Esophagus squamous epithelium (tissue), 5 donors: ENCODE results near the gene BEND4. TPM values are rescaled to one million over a fixed set of nuclear protein-coding genes. Genes with fewer than 3 reads are reported as not detected.
"Not testable (repeated sequence)": the region's sequence is repeated elsewhere in the genome, so short reads cannot be mapped to it uniquely, and the experiment has no call there.

ENCODE experiments used
- DNase-seq: peaks from one replicate; lab custom pipeline; 2025; lab: John Stamatoyannopoulos, UW
- H3K27ac ChIP-seq, 4 donors: fragments of 200-600 bp; sonication (generic); one replicate each; pipeline ENCODE4 v1.5.1; 2016 to 2019; ENCODE audit warnings: mild to moderate bottlenecking in 1 of 4
- H3K27me3 ChIP-seq, 4 donors: fragments of 200-600 bp; sonication (generic); 1 replicate in 3 of 4; 2 replicates in 1 of 4; pipeline versions ENCODE4 v1.5.1 to v1.6.0; 2017 to 2021; ENCODE audit warnings: antibody characterized with exemption in 1 of 4
- H3K36me3 ChIP-seq, 3 donors: fragments of 200-600 bp; sonication (generic); one replicate each; pipeline ENCODE4 v1.5.1; 2016 to 2019
- H3K4me1 ChIP-seq, 3 donors: fragments of 200-600 bp; sonication (generic); one replicate each; pipeline ENCODE4 v1.5.1; 2017 to 2019
- H3K4me3 ChIP-seq, 4 donors: fragments of 200-600 bp; sonication (generic); 1 replicate in 3 of 4; 2 replicates in 1 of 4; pipeline ENCODE4 v1.5.1; 2016 to 2019; ENCODE audit warnings: mild to moderate bottlenecking in 2 of 4, moderate library complexity in 1 of 4
- H3K9me3 ChIP-seq, 3 donors: fragments of 200-600 bp; sonication (generic); one replicate each; pipeline ENCODE4 v1.5.1; 2016 to 2019
- POLR2A ChIP-seq, 4 donors: fragments of 450-650 bp; IDR thresholded peaks; one replicate each; pipeline ENCODE4 v1.6.1; 2017; ENCODE audit warnings: antibody characterized with exemption in 4 of 4, mild to moderate bottlenecking in 4 of 4, moderate library complexity in 3 of 4
- WGBS, 2 donors: methylation state at CpG; one replicate each; pipeline ENCODE4 v1.1.5; 2018; 5-methylcytosine and 5-hydroxymethylcytosine counted together
- intact Hi-C: fragments of 100-400 bp; cut with DNase I; formaldehyde crosslinking; loops from one replicate; pipeline ENCODE4 v1.15.0; 2022
- total RNA-seq, 4 donors: library from RNA; depleted of rRNA; stranded (reverse); fragments of >200 nt; gene quantifications; one replicate each; pipeline ENCODE4 v1.1.0, GENCODE V29; 2016
- TF ChIP-seq, protein P1 (sequence below), 6 experiments: fragments of 450-650 bp in 4 of 6; fragments of 200-600 bp in 2 of 6; sonication (generic) in 2 of 6; IDR thresholded peaks; one replicate each; pipeline ENCODE4 v1.5.1; 2016 to 2019; ENCODE audit warnings: antibody characterized with exemption in 6 of 6, mild to moderate bottlenecking in 4 of 6, moderate library complexity in 4 of 6
- donor health status: DM: yes; HTN: yes; CAD: no.

Gene BEND4
- under 1 TPM in 1 of 4 donors, not detected in 3; under 0.01 TPM for total RNA-seq

- intact Hi-C loops, result no loop called here
- no peak for DNase-seq
- Histone ChIP-seq H3K27ac (no peak within 1 kb of the TSS), H3K27me3 (peaks cover 10 to 72% (median 23%) of the 10 kb centered on the region in 4 donors), H3K4me1 (peaks cover 5 to 25% (median 17%) of the 10 kb centered on the region in 3 donors), H3K4me3 (peak within 1 kb of the TSS; percentile 24 to 65 (median 41)), H3K9me3 (no peaks in the 10 kb centered on the region), H3K36me3 (no peaks in the 10 kb centered on the region)
- TF ChIP-seq, protein P1, sequence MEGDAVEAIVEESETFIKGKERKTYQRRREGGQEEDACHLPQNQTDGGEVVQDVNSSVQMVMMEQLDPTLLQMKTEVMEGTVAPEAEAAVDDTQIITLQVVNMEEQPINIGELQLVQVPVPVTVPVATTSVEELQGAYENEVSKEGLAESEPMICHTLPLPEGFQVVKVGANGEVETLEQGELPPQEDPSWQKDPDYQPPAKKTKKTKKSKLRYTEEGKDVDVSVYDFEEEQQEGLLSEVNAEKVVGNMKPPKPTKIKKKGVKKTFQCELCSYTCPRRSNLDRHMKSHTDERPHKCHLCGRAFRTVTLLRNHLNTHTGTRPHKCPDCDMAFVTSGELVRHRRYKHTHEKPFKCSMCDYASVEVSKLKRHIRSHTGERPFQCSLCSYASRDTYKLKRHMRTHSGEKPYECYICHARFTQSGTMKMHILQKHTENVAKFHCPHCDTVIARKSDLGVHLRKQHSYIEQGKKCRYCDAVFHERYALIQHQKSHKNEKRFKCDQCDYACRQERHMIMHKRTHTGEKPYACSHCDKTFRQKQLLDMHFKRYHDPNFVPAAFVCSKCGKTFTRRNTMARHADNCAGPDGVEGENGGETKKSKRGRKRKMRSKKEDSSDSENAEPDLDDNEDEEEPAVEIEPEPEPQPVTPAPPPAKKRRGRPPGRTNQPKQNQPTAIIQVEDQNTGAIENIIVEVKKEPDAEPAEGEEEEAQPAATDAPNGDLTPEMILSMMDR (IDR thresholded peaks at IDR 0.05), result no peak
- TF ChIP-seq POLR2A (IDR thresholded peaks at IDR 0.05), result no peak
- WGBS, 2 donors, result 8 to 19% methylated on average over 28 to 32 of the region's 49 CpGs
These were observed at the start of gene BEND4 for GRCh38 chr4:42152507-42153504. Gene BEND4, minus strand, starts transcription at chr4:42152655. Its CDS starts 512 bp downstream, at chr4:42152143.

GRCh38 chr4:42197341-42197740 lies 44.9 kb upstream of the BEND4 start:
- no peak for DNase-seq
- intact Hi-C loops, result no loop called here
- H3K4me3 ChIP-seq, result no peak overlapping the region
- WGBS, 2 donors, result 34 to 53% methylated on average over 5 of the region's 5 CpGs
- no peaks in the 10 kb centered on the region for H3K27me3 ChIP-seq
- no peaks in the 10 kb centered on the region for H3K36me3 ChIP-seq
- TF ChIP-seq, protein P1 (IDR thresholded peaks at IDR 0.05), result no peak
- TF ChIP-seq POLR2A (IDR thresholded peaks at IDR 0.05), result no peak
- H3K4me1 ChIP-seq, result no peaks in the 10 kb centered on the region
- no peaks in the 10 kb centered on the region for H3K9me3 ChIP-seq
- H3K27ac ChIP-seq, result no peak overlapping the region

DNA sequence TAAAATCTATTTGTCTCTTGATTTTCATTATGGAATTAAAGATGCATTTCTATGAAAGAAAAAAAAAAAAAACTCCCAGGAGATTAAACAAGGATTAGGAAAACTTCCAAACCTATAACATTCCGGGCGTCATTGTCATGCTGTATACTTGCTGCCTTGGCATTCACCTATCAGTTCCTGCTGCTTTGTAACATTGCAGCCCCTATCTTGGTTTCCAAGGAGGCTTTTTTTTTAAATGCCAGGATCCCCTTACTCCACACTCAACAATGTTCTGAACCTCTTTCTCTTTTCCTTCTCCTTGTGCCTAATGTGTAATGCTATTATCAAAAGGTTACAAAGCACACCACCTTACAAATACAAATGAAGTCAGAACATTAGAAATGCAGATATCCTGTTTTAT lies 20.5 kb upstream of the BEND4 start:
- TF ChIP-seq, protein P1 (IDR thresholded peaks at IDR 0.05), result no peak
- no peak for TF ChIP-seq POLR2A (IDR thresholded peaks at IDR 0.05)
- Histone ChIP-seq H3K36me3 (no peaks in the 10 kb centered on the region), H3K9me3 (no peaks in the 10 kb centered on the region), H3K4me3 (no peak overlapping the region), H3K4me1 (no peaks in the 10 kb centered on the region), H3K27ac (no peak overlapping the region), H3K27me3 (no peaks in the 10 kb centered on the region)
- 32 to 65% methylated on average over 2 of the region's 2 CpGs for WGBS, 2 donors
- intact Hi-C loops, result no loop called here
- no peak for DNase-seq

- Histone ChIP-seq H3K27me3 (no peaks in the 10 kb centered on the region), H3K4me3 (no peak overlapping the region), H3K27ac (no peak overlapping the region), H3K36me3 (no peaks in the 10 kb centered on the region), H3K9me3 (no peaks in the 10 kb centered on the region), H3K4me1 (no peaks in the 10 kb centered on the region)
- TF ChIP-seq, protein P1 (IDR thresholded peaks at IDR 0.05), result no peak
- no peak for TF ChIP-seq POLR2A (IDR thresholded peaks at IDR 0.05)
- 74 to 87% methylated on average over 5 of the region's 5 CpGs for WGBS, 2 donors
- no peak for DNase-seq
- intact Hi-C loops, result no loop called here
These were observed 19.8 kb upstream of the BEND4 start for GRCh38 chr4:42172128-42172790.

- DNase-seq, result no peak
- Histone ChIP-seq H3K27me3 (no peaks in the 10 kb centered on the region), H3K36me3 (no peaks in the 10 kb centered on the region), H3K9me3 (no peaks in the 10 kb centered on the region), H3K27ac (no peak overlapping the region), H3K4me1 (no peaks in the 10 kb centered on the region), H3K4me3 (no peak overlapping the region)
- intact Hi-C loops, result no loop called here
- WGBS, 2 donors, result 73 to 74% methylated on average over 5 of the region's 5 CpGs
- TF ChIP-seq, protein P1 (IDR thresholded peaks at IDR 0.05), result no peak
- no peak for TF ChIP-seq POLR2A (IDR thresholded peaks at IDR 0.05)
These were observed 15.3 kb upstream of the BEND4 start for GRCh38 chr4:42167709-42168108.

DNA sequence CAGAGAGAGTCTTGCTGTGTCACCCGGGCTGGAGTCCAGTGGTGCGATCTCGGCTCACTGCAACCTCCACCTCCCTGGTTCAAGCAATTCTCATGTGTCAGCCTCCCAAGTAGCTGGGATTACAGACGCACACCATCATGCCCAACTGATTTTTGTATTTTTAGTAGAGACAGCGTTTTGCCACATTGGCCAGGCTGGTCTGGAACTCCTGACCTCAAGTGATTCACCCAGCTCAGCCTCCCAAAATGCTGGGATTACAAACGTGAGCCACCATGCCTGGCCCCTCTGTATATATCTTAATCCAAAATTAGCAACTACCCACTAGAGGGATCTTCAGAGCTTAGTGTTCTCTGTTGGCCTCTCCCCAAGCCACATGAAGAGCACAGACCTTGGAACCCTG lies 13.7 kb upstream of the BEND4 start:
- H3K27me3 ChIP-seq, H3K4me1 ChIP-seq, H3K4me3 ChIP-seq, H3K36me3 ChIP-seq, intact Hi-C loops, DNase-seq, H3K27ac ChIP-seq, H3K9me3 ChIP-seq: not testable (repeated sequence)
- 77 to 79% methylated on average over 5 to 6 of the region's 6 CpGs for WGBS, 2 donors
